IMR-90 (cell line): ENCODE data around the gene HNRNPAB. TPM values are rescaled to one million over a fixed set of nuclear protein-coding genes. Genes with fewer than 3 reads are reported as not detected.

Experiments used
- ATAC-seq: fragments of 200-7000 bp; cut with Tn5 transposase; 2 replicates; pipeline ENCODE4 v1.9.1; 2020; ENCODE audit warnings: low read depth, mild to moderate bottlenecking, moderate library complexity
- BruUV-seq: library from RNA; stranded (reverse); fragments of 400-500 nt; replicated peaks from 2 replicates; lab custom pipeline; 2021; lab: Mats Ljungman, UMichigan
- CTCF ChIA-PET: fragments of 300-600 bp; formaldehyde crosslinking; extraction: SDS; loops from one replicate; lab custom pipeline; 2021; ENCODE audit warnings: antibody characterized with exemption; lab: Yijun Ruan, JAX
- POLR2A ChIA-PET: fragments of 300-600 bp; sonication (Branson Sonifier 250); formaldehyde crosslinking; loops from one replicate; lab custom pipeline; 2022; ENCODE audit warnings: antibody characterized with exemption; ENCODE audit not compliant: unreplicated experiment; lab: Charles Lee
- DNase-seq: peaks from one replicate; pipeline ENCODE4 v3.0.0; 2013
- H2AFZ ChIP-seq: replicated peaks from 2 replicates; pipeline ENCODE3; 2013; ENCODE audit warnings: low read length, mild to moderate bottlenecking; ENCODE audit not compliant: poor library complexity
- H2AK5ac ChIP-seq: 2 replicates; pipeline ENCODE4 v1.6.1; 2013; ENCODE audit warnings: low read depth, low read length, inconsistent platforms
- H2AK9ac ChIP-seq: replicated peaks from 2 replicates; pipeline ENCODE3; 2013; ENCODE audit warnings: mild to moderate bottlenecking, low read depth, low read length, moderate library complexity; ENCODE audit not compliant: poor library complexity
- H2BK120ac ChIP-seq: 2 replicates; pipeline ENCODE4 v1.6.1; 2013; ENCODE audit warnings: low read depth, low read length, inconsistent platforms
- H2BK15ac ChIP-seq: 3 replicates; pipeline ENCODE4 v1.6.1; 2013; ENCODE audit warnings: low read depth, low read length, inconsistent platforms
- H2BK20ac ChIP-seq: 2 replicates; pipeline ENCODE4 v1.6.1; 2013; ENCODE audit warnings: low read depth, mild to moderate bottlenecking, inconsistent platforms, low read length, moderate library complexity
- H2BK5ac ChIP-seq: 2 replicates; pipeline ENCODE4 v1.6.1; 2013; ENCODE audit warnings: mild to moderate bottlenecking, low read depth, low read length, inconsistent platforms; ENCODE audit not compliant: poor library complexity, severe bottlenecking
- H3K14ac ChIP-seq: replicated peaks from 2 replicates; pipeline ENCODE4 v1.6.1; 2013; ENCODE audit warnings: low read depth, low read length, inconsistent platforms
- H3K18ac ChIP-seq: 2 replicates; pipeline ENCODE4 v1.6.1; 2013; ENCODE audit warnings: low read depth, low read length, control low read depth
- H3K23ac ChIP-seq: 2 replicates; pipeline ENCODE4 v1.6.1; 2013; ENCODE audit warnings: low read depth, low read length, inconsistent platforms
- H3K27ac ChIP-seq: 2 replicates; pipeline ENCODE4 v1.5.1; 2013; ENCODE audit warnings: mild to moderate bottlenecking, control low read depth, low read length; ENCODE audit not compliant: insufficient read depth
- H3K27me3 ChIP-seq: 2 replicates; pipeline ENCODE4 v1.6.1; 2013; ENCODE audit warnings: low read length; ENCODE audit not compliant: control insufficient read depth, insufficient read depth
- H3K36me3 ChIP-seq: 2 replicates; pipeline ENCODE4 v1.6.1; 2013; ENCODE audit warnings: low read length, mixed read lengths; ENCODE audit not compliant: control insufficient read depth, insufficient read depth
- H3K4ac ChIP-seq: 2 replicates; pipeline ENCODE4 v1.6.1; 2013; ENCODE audit warnings: low read depth, low read length, inconsistent platforms
- H3K4me1 ChIP-seq: 2 replicates; pipeline ENCODE4 v1.6.1; 2013; ENCODE audit warnings: low read length, mixed read lengths; ENCODE audit not compliant: control insufficient read depth, insufficient read depth
- H3K4me2 ChIP-seq: 2 replicates; pipeline ENCODE4 v1.6.1; 2013; ENCODE audit warnings: low read depth, mild to moderate bottlenecking, control low read depth, low read length, moderate library complexity
- H3K4me3 ChIP-seq: 2 replicates; pipeline ENCODE4 v1.5.1; 2013; ENCODE audit warnings: low read depth, mild to moderate bottlenecking, control low read depth, low read length, moderate library complexity; ENCODE audit not compliant: insufficient read depth
- H3K56ac ChIP-seq: 2 replicates; pipeline ENCODE4 v1.6.1; 2013; ENCODE audit warnings: low read length, inconsistent platforms; ENCODE audit not compliant: insufficient read depth; ENCODE audit errors: extremely low read depth
- H3K79me1 ChIP-seq, 2 experiments: 2 replicates each; pipeline ENCODE4 v1.6.1; 2013; ENCODE audit warnings: low read length in 2 of 2, inconsistent platforms in 1 of 2, low read depth in 1 of 2
- H3K9ac ChIP-seq: 2 replicates; pipeline ENCODE4 v1.6.1; 2013; ENCODE audit warnings: low read depth, low read length, control low read depth
- H3K9me1 ChIP-seq: 2 replicates; pipeline ENCODE4 v1.6.1; 2013; ENCODE audit warnings: low read length, inconsistent platforms; ENCODE audit not compliant: insufficient read depth
- H3K9me3 ChIP-seq: 2 replicates; pipeline ENCODE4 v1.6.1; 2013; ENCODE audit warnings: low read length; ENCODE audit not compliant: control insufficient read depth, insufficient read depth
- H4K20me1 ChIP-seq: 2 replicates; pipeline ENCODE4 v1.6.1; 2013; ENCODE audit warnings: low read length, inconsistent platforms; ENCODE audit not compliant: insufficient read depth
- H4K5ac ChIP-seq: 2 replicates; pipeline ENCODE4 v1.6.1; 2013; ENCODE audit warnings: mild to moderate bottlenecking, low read depth, low read length, control low read depth
- H4K8ac ChIP-seq, 2 experiments: 2 replicates each; pipeline ENCODE4 v1.6.1; 2013; ENCODE audit warnings: low read depth in 2 of 2, low read length in 2 of 2, control low read depth in 1 of 2, inconsistent platforms in 1 of 2
- H4K91ac ChIP-seq: 2 replicates; pipeline ENCODE4 v1.6.1; 2013; ENCODE audit warnings: low read depth, low read length, inconsistent platforms; ENCODE audit not compliant: insufficient read depth
- NFE2L2 ChIP-seq: fragments of 150-350 bp; IDR thresholded peaks from 2 replicates; pipeline ENCODE4 v1.6.1; 2016; ENCODE audit warnings: low read depth, mild to moderate bottlenecking, low read length
- USF2 ChIP-seq: fragments of 150-350 bp; IDR thresholded peaks from 2 replicates; pipeline ENCODE4 v1.6.1; 2017; ENCODE audit warnings: mild to moderate bottlenecking, antibody characterized with exemption, low read length, low read depth
- WGBS, 2 experiments: methylation state at CpG; one replicate each; pipeline versions ENCODE4 v1.1.5 to v1.1.7; 2013; ENCODE audit warnings: missing lambda C conversion rate in 2 of 2; ENCODE audit not compliant: insufficient read length in 1 of 2; ENCODE audit errors: extremely low coverage in 2 of 2; 5-methylcytosine and 5-hydroxymethylcytosine counted together
- dilution Hi-C: fragments of 300-500 bp; cut with HindIII; formaldehyde crosslinking; loops from one replicate; pipeline ENCODE4 v1.14.3; 2018; ENCODE audit warnings: low sequenced_read_pairs; ENCODE audit not compliant: unreplicated experiment
- in situ Hi-C: fragments of 300-500 bp; cut with MboI; formaldehyde crosslinking; loops from 3 replicates; pipeline ENCODE4 v1.14.3; 2019; ENCODE audit warnings: low sequenced_read_pairs, inconsistent platforms, mixed read lengths
- intact Hi-C: fragments of 100-400 bp; cut with micrococcal nuclease; formaldehyde crosslinking; loops from 2 replicates; pipeline ENCODE4 v1.10.0; 2022
- polyA plus RNA-seq, 3 experiments: library from polyadenylated mRNA; depleted of rRNA; stranded (reverse); fragments of >200 nt; gene quantifications; 2 replicates each; pipeline ENCODE4 v1.2.3, GENCODE V29; 2012; ENCODE audit warnings: low replicate concordance in 1 of 3
- total RNA-seq: library from RNA; depleted of rRNA; stranded (reverse); fragments of >200 nt; gene quantifications from 2 replicates; pipeline ENCODE4 v1.2.3, GENCODE V29; 2012

Gene HNRNPAB
- total and polyA plus RNA-seq, 2 of the 4 experiments (the other 2 are of a cell fraction), result 32.1 to 128 TPM

GRCh38 chr5:178236679-178237078 is 32.3 kb downstream of the HNRNPAB start:
- Histone ChIP-seq H3K9me1 (peaks cover 7% of the 10 kb centered on the region), H2AK9ac (no peak overlapping the region), H4K8ac (no peak overlapping the region), H3K9ac (no peak overlapping the region), H3K9me3 (no peaks in the 10 kb centered on the region), H2AK5ac (no peak overlapping the region), H2AFZ (no peak overlapping the region), H4K5ac (no peak overlapping the region), H3K56ac (no peak overlapping the region), H3K36me3 (no peaks in the 10 kb centered on the region), H2BK20ac (no peak overlapping the region), H3K27me3 (no peaks in the 10 kb centered on the region), H4K20me1 (no peaks in the 10 kb centered on the region), H4K91ac (no peak overlapping the region), H2BK5ac (no peak overlapping the region), H3K4me3 (no peak overlapping the region), H3K27ac (no peak overlapping the region), H2BK120ac (no peak overlapping the region), H3K4me1 (peaks cover 3% of the 10 kb centered on the region; the same call in 1 of the 2 replicates), H3K14ac (no peak overlapping the region), H3K18ac (no peak overlapping the region), H3K79me1 (peaks cover 3 to 4% of the 10 kb centered on the region in 2 experiments; a peak in 3 of 4 replicates), H3K4ac (no peak overlapping the region), H3K4me2 (no peak overlapping the region), H3K23ac (no peak overlapping the region), H2BK15ac (no peak overlapping the region)
- TF ChIP-seq NFE2L2, result no peak
- TF ChIP-seq USF2, result peak; percentile 48
- no CpG with 5 or more reads among the region's 4 CpGs for WGBS, 2 experiments
- intact Hi-C loops, result no loop called here
- ATAC-seq, result no peak
- CTCF ChIA-PET, result interaction anchor here (0.6 kb wide), 1 partner anchor 1607 kb away, joined by 4 read pairs; the partner anchor contains the start of gene SNCB
- dilution Hi-C loops, result no loop called here
- no peak for DNase-seq
- in situ Hi-C loops, result no loop called here
- POLR2A ChIA-PET, result no interaction called here
- BruUV-seq, result no TSS peak
